IMR-90 (cell line): ENCODE results near the gene BCL2L13. TPM values are rescaled to one million over a fixed set of nuclear protein-coding genes. Genes with fewer than 3 reads are reported as not detected.

ENCODE experiments used
- ATAC-seq: fragments of 200-7000 bp; cut with Tn5 transposase; 2 replicates; pipeline ENCODE4 v1.9.1; 2020; ENCODE audit warnings: low read depth, mild to moderate bottlenecking, moderate library complexity
- BruUV-seq: library from RNA; stranded (reverse); fragments of 400-500 nt; replicated peaks from 2 replicates; lab custom pipeline; 2021; lab: Mats Ljungman, UMichigan
- CTCF ChIA-PET: fragments of 300-600 bp; formaldehyde crosslinking; extraction: SDS; loops from one replicate; lab custom pipeline; 2021; ENCODE audit warnings: antibody characterized with exemption; lab: Yijun Ruan, JAX
- POLR2A ChIA-PET: fragments of 300-600 bp; sonication (Branson Sonifier 250); formaldehyde crosslinking; loops from one replicate; lab custom pipeline; 2022; ENCODE audit warnings: antibody characterized with exemption; ENCODE audit not compliant: unreplicated experiment; lab: Charles Lee
- DNase-seq: peaks from one replicate; pipeline ENCODE4 v3.0.0; 2013
- H2AFZ ChIP-seq: replicated peaks from 2 replicates; pipeline ENCODE3; 2013; ENCODE audit warnings: low read length, mild to moderate bottlenecking; ENCODE audit not compliant: poor library complexity
- H2AK5ac ChIP-seq: 2 replicates; pipeline ENCODE4 v1.6.1; 2013; ENCODE audit warnings: low read depth, low read length, inconsistent platforms
- H2AK9ac ChIP-seq: replicated peaks from 2 replicates; pipeline ENCODE3; 2013; ENCODE audit warnings: mild to moderate bottlenecking, low read depth, low read length, moderate library complexity; ENCODE audit not compliant: poor library complexity
- H2BK120ac ChIP-seq: 2 replicates; pipeline ENCODE4 v1.6.1; 2013; ENCODE audit warnings: low read depth, low read length, inconsistent platforms
- H2BK15ac ChIP-seq: 3 replicates; pipeline ENCODE4 v1.6.1; 2013; ENCODE audit warnings: low read depth, low read length, inconsistent platforms
- H2BK20ac ChIP-seq: 2 replicates; pipeline ENCODE4 v1.6.1; 2013; ENCODE audit warnings: low read depth, mild to moderate bottlenecking, inconsistent platforms, low read length, moderate library complexity
- H2BK5ac ChIP-seq: 2 replicates; pipeline ENCODE4 v1.6.1; 2013; ENCODE audit warnings: mild to moderate bottlenecking, low read depth, low read length, inconsistent platforms; ENCODE audit not compliant: poor library complexity, severe bottlenecking
- H3K14ac ChIP-seq: replicated peaks from 2 replicates; pipeline ENCODE4 v1.6.1; 2013; ENCODE audit warnings: low read depth, low read length, inconsistent platforms
- H3K18ac ChIP-seq: 2 replicates; pipeline ENCODE4 v1.6.1; 2013; ENCODE audit warnings: low read depth, low read length, control low read depth
- H3K23ac ChIP-seq: 2 replicates; pipeline ENCODE4 v1.6.1; 2013; ENCODE audit warnings: low read depth, low read length, inconsistent platforms
- H3K27ac ChIP-seq: 2 replicates; pipeline ENCODE4 v1.5.1; 2013; ENCODE audit warnings: mild to moderate bottlenecking, control low read depth, low read length; ENCODE audit not compliant: insufficient read depth
- H3K27me3 ChIP-seq: 2 replicates; pipeline ENCODE4 v1.6.1; 2013; ENCODE audit warnings: low read length; ENCODE audit not compliant: control insufficient read depth, insufficient read depth
- H3K36me3 ChIP-seq: 2 replicates; pipeline ENCODE4 v1.6.1; 2013; ENCODE audit warnings: low read length, mixed read lengths; ENCODE audit not compliant: control insufficient read depth, insufficient read depth
- H3K4ac ChIP-seq: 2 replicates; pipeline ENCODE4 v1.6.1; 2013; ENCODE audit warnings: low read depth, low read length, inconsistent platforms
- H3K4me1 ChIP-seq: 2 replicates; pipeline ENCODE4 v1.6.1; 2013; ENCODE audit warnings: low read length, mixed read lengths; ENCODE audit not compliant: control insufficient read depth, insufficient read depth
- H3K4me2 ChIP-seq: 2 replicates; pipeline ENCODE4 v1.6.1; 2013; ENCODE audit warnings: low read depth, mild to moderate bottlenecking, control low read depth, low read length, moderate library complexity
- H3K4me3 ChIP-seq: 2 replicates; pipeline ENCODE4 v1.5.1; 2013; ENCODE audit warnings: low read depth, mild to moderate bottlenecking, control low read depth, low read length, moderate library complexity; ENCODE audit not compliant: insufficient read depth
- H3K56ac ChIP-seq: 2 replicates; pipeline ENCODE4 v1.6.1; 2013; ENCODE audit warnings: low read length, inconsistent platforms; ENCODE audit not compliant: insufficient read depth; ENCODE audit errors: extremely low read depth
- H3K79me1 ChIP-seq, 2 experiments: 2 replicates each; pipeline ENCODE4 v1.6.1; 2013; ENCODE audit warnings: low read length in 2 of 2, inconsistent platforms in 1 of 2, low read depth in 1 of 2
- H3K9ac ChIP-seq: 2 replicates; pipeline ENCODE4 v1.6.1; 2013; ENCODE audit warnings: low read depth, low read length, control low read depth
- H3K9me1 ChIP-seq: 2 replicates; pipeline ENCODE4 v1.6.1; 2013; ENCODE audit warnings: low read length, inconsistent platforms; ENCODE audit not compliant: insufficient read depth
- H3K9me3 ChIP-seq: 2 replicates; pipeline ENCODE4 v1.6.1; 2013; ENCODE audit warnings: low read length; ENCODE audit not compliant: control insufficient read depth, insufficient read depth
- H4K20me1 ChIP-seq: 2 replicates; pipeline ENCODE4 v1.6.1; 2013; ENCODE audit warnings: low read length, inconsistent platforms; ENCODE audit not compliant: insufficient read depth
- H4K5ac ChIP-seq: 2 replicates; pipeline ENCODE4 v1.6.1; 2013; ENCODE audit warnings: mild to moderate bottlenecking, low read depth, low read length, control low read depth
- H4K8ac ChIP-seq, 2 experiments: 2 replicates each; pipeline ENCODE4 v1.6.1; 2013; ENCODE audit warnings: low read depth in 2 of 2, low read length in 2 of 2, control low read depth in 1 of 2, inconsistent platforms in 1 of 2
- H4K91ac ChIP-seq: 2 replicates; pipeline ENCODE4 v1.6.1; 2013; ENCODE audit warnings: low read depth, low read length, inconsistent platforms; ENCODE audit not compliant: insufficient read depth
- CEBPB ChIP-seq: IDR thresholded peaks from 2 replicates; pipeline ENCODE4 v1.6.1; 2012; ENCODE audit warnings: low read depth, low read length, improper control_type of control experiment
- MAFK ChIP-seq: IDR thresholded peaks from 2 replicates; pipeline ENCODE4 v1.6.1; 2012; ENCODE audit warnings: low read depth, low read length, improper control_type of control experiment
- NFE2L2 ChIP-seq: fragments of 150-350 bp; IDR thresholded peaks from 2 replicates; pipeline ENCODE4 v1.6.1; 2016; ENCODE audit warnings: low read depth, mild to moderate bottlenecking, low read length
- SMC3 ChIP-seq: fragments of 150-350 bp; IDR thresholded peaks from 2 replicates; pipeline ENCODE4 v1.6.1; 2016; ENCODE audit warnings: low read depth, mild to moderate bottlenecking, antibody characterized with exemption, low read length, moderate library complexity
- WGBS, 2 experiments: methylation state at CpG; one replicate each; pipeline versions ENCODE4 v1.1.5 to v1.1.7; 2013; ENCODE audit warnings: missing lambda C conversion rate in 2 of 2; ENCODE audit not compliant: insufficient read length in 1 of 2; ENCODE audit errors: extremely low coverage in 2 of 2; 5-methylcytosine and 5-hydroxymethylcytosine counted together
- dilution Hi-C: fragments of 300-500 bp; cut with HindIII; formaldehyde crosslinking; loops from one replicate; pipeline ENCODE4 v1.14.3; 2018; ENCODE audit warnings: low sequenced_read_pairs; ENCODE audit not compliant: unreplicated experiment
- in situ Hi-C: fragments of 300-500 bp; cut with MboI; formaldehyde crosslinking; loops from 3 replicates; pipeline ENCODE4 v1.14.3; 2019; ENCODE audit warnings: low sequenced_read_pairs, inconsistent platforms, mixed read lengths
- intact Hi-C: fragments of 100-400 bp; cut with micrococcal nuclease; formaldehyde crosslinking; loops from 2 replicates; pipeline ENCODE4 v1.10.0; 2022
- polyA plus RNA-seq, 3 experiments: library from polyadenylated mRNA; depleted of rRNA; stranded (reverse); fragments of >200 nt; gene quantifications; 2 replicates each; pipeline ENCODE4 v1.2.3, GENCODE V29; 2012; ENCODE audit warnings: low replicate concordance in 1 of 3
- total RNA-seq: library from RNA; depleted of rRNA; stranded (reverse); fragments of >200 nt; gene quantifications from 2 replicates; pipeline ENCODE4 v1.2.3, GENCODE V29; 2012

Gene BCL2L13
- total and polyA plus RNA-seq, 2 of the 4 experiments (the other 2 are of a cell fraction) = 42.6 to 86.7 TPM

- Histone ChIP-seq H2BK5ac (no peak overlapping the region), H2AK9ac (no peak overlapping the region), H4K8ac (no peak overlapping the region), H3K4me2 (no peak overlapping the region), H2AK5ac (no peak overlapping the region), H4K20me1 (peaks cover 11% of the 10 kb centered on the region; the same call in 1 of the 2 replicates), H3K4me1 (0 out of 2 replicates have a peak, but pooled peaks cover 2% of the 10 kb centered on the region), H4K5ac (no peak overlapping the region), H3K4ac (no peak overlapping the region), H3K27me3 (no peaks in the 10 kb centered on the region), H4K91ac (no peak overlapping the region), H3K36me3 (peaks cover 35% of the 10 kb centered on the region), H2AFZ (no peak overlapping the region), H3K14ac (no peak overlapping the region), H3K9me1 (peaks cover 4% of the 10 kb centered on the region; the same call in 1 of the 2 replicates), H2BK15ac (no peak overlapping the region), H3K23ac (no peak overlapping the region), H3K56ac (no peak overlapping the region), H3K4me3 (no peak overlapping the region), H3K9me3 (no peaks in the 10 kb centered on the region), H2BK20ac (no peak overlapping the region), H3K27ac (no peak overlapping the region), H3K18ac (no peak overlapping the region), H2BK120ac (no peak overlapping the region), H3K9ac (no peak overlapping the region), H3K79me1 (peaks cover 23 to 44% of the 10 kb centered on the region in 2 experiments)
- intact Hi-C loops = no loop called here
- ChIA-PET POLR2A (no interaction called here), CTCF (no interaction called here)
- in situ Hi-C loops = no loop called here
- dilution Hi-C loops = no loop called here
- no peak for TF ChIP-seq MAFK
- TF ChIP-seq CEBPB = no peak
- no peak for TF ChIP-seq SMC3
- no peak for TF ChIP-seq NFE2L2
- WGBS, 2 experiments = 100% methylated on average over 1 of the region's 4 CpGs; no CpG with 5 or more reads in 1 of the 2 experiments
- no peak for ATAC-seq
- peak; percentile 10 for DNase-seq
- no TSS peak for BruUV-seq
Observed at GRCh38 chr22:17607891-17608521, 30.6 kb upstream of the BCL2L13 start.
